ENCODE measurements around the gene RIPK3. TPM values are rescaled to one million over a fixed set of nuclear protein-coding genes. Genes with fewer than 3 reads are reported as not detected.

The RIPK3 gene
- total RNA-seq, 2 experiments from 2014 or later = 8.1 to 14.5 TPM

DNA sequence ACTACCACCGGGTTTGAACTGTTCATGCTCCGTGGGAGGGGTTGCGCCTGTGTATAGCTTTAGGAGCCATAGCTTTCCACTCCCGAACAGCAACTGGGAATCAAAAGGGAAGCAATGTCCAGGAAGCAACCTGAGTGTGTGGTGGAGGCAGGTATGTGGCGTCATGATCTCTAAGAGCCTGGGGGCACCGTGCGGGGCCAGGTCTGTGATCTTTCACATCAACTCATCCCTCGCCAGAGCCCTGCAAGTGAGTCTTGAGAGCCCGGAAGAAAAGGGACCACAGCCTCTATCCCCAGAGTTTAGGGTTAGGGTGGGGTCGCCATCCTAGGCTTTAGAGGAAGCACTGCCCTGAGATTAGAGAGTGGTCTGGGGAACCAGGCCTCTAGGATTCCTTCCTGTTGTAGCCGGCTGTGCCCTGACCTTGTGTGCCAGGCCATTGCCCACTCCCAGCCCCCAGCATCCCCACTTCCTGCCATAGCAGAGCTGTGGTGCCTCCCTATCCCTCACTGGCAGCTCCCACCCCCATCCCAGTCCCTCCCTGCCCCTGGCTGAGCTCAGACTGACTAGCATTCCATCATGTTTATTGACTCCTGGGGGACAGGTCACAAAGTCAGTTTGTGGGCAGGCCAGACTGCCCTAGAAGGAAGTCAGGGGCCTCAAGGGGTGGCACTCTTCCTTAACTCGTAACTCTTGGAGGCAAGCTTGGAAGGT, 4.2 kb downstream of the RIPK3 start:
- no peak overlapping the region for H3K4me3 ChIP-seq (ENCODE audit: low read depth, low read length, poor library complexity, severe bottlenecking)
- H2AFZ ChIP-seq (ENCODE audit: low read length) = no peak overlapping the region
- no peak overlapping the region for H3K27ac ChIP-seq (ENCODE audit: low read depth, low read length, poor library complexity, severe bottlenecking)
- BruUV-seq (replicated peaks) = no TSS peak
- intact Hi-C loops (cut with micrococcal nuclease; ENCODE audit: unreplicated experiment) = loop anchor here (10.0 kb wide), 1 partner anchor 339 kb away; no protein-coding TSS in a partner anchor
- no peaks in the 10 kb centered on the region for H3K36me3 ChIP-seq (ENCODE audit: insufficient read depth, low read length)
- no peaks in the 10 kb centered on the region for H3K9me3 ChIP-seq (ENCODE audit: low read length)
- no peaks in the 10 kb centered on the region for H3K9me2 ChIP-seq (ENCODE audit: insufficient read depth, low read length)
- no peaks in the 10 kb centered on the region for H3K79me2 ChIP-seq (ENCODE audit: insufficient read depth, low read depth, low read length)
- CTCF ChIA-PET (ENCODE audit: unreplicated experiment) = interaction anchor here (1.2 kb wide), 1 partner anchor 96 kb away, joined by 6 read pairs; no protein-coding TSS in a partner anchor
- TF ChIP-seq EZH2phosphoT487 (IDR thresholded peaks at IDR 0.05; ENCODE audit: borderline replicate concordance, low read depth, low read length) = no peak
- TF ChIP-seq, protein P1, sequence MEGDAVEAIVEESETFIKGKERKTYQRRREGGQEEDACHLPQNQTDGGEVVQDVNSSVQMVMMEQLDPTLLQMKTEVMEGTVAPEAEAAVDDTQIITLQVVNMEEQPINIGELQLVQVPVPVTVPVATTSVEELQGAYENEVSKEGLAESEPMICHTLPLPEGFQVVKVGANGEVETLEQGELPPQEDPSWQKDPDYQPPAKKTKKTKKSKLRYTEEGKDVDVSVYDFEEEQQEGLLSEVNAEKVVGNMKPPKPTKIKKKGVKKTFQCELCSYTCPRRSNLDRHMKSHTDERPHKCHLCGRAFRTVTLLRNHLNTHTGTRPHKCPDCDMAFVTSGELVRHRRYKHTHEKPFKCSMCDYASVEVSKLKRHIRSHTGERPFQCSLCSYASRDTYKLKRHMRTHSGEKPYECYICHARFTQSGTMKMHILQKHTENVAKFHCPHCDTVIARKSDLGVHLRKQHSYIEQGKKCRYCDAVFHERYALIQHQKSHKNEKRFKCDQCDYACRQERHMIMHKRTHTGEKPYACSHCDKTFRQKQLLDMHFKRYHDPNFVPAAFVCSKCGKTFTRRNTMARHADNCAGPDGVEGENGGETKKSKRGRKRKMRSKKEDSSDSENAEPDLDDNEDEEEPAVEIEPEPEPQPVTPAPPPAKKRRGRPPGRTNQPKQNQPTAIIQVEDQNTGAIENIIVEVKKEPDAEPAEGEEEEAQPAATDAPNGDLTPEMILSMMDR (conservative IDR thresholded peaks at IDR 0.05; ENCODE audit: low read length) = no peak
- H3K4me1 ChIP-seq (ENCODE audit: insufficient read depth, low read length, poor library complexity, severe bottlenecking) = peaks cover 37% of the 10 kb centered on the region
- DNase-seq (ENCODE audit: low spot score) = no peak
- POLR2A ChIA-PET = interaction anchor here (0.6 to 0.9 kb wide), 2 partner anchors 17 to 1772 kb away, joined by 3 read pairs; no protein-coding TSS in a partner anchor
- no peaks in the 10 kb centered on the region for H4K20me1 ChIP-seq (ENCODE audit: insufficient read depth, low read length)
- no peak overlapping the region for H3K4me2 ChIP-seq (ENCODE audit: low read length)

DNA sequence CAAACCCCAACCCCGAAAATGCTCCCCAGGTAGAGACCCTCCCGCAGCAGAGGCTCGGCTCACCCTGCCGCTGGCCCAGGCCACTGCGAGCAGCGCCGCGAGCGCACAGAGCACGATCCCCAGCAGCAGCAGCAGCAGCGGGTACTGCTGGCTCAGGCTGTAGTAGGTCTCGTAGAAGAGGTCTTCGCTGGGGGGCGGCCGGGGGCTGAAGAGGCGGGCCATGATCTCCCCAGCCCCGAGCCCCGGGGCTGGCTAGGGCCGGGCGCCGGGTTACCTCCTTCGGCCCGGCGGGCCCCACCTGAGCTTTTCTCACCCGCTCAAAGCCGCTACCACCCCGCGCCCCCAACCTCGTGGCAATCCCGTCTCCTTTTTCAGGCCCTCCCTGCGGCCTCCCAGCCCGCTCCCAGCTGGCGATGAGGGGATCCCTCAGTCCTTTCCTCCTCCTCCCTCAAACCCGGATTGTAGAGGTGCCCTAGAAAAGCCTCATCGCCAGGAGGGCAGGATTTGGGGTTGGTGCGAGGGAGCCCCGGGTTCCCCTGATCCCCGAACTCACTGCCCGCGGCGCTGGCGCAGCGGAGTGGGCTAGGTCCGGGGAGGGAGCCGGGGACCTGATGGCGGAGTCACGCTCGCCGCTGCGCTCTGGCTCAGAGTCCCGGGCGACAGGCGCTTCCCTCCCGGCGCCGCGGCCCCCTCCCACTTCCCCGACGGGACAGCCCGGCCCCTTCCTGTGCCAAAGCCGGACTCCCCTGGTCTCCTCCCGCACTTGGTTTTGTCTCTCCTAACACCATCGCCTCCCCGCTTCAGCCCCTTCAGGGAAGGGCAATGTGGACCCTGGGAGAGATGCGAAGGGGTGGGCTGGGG, 5.1 kb downstream of the RIPK3 start, which contains the start of gene ADCY4:
ADCY4 (minus strand) TSS at position 641 of the 861 bp plus-strand sequence; CDS start at position 222, 419 bp downstream.
- ChIA-PET CTCF (ENCODE audit: unreplicated experiment) (interaction anchor here (1.0 to 3.0 kb wide), 2 partner anchors 102 to 1034 kb away, joined by 3 to 16 read pairs; no protein-coding TSS in a partner anchor), POLR2A (no interaction called here)
- intact Hi-C loops (cut with micrococcal nuclease; ENCODE audit: unreplicated experiment) = loop anchor here (10.0 kb wide), 1 partner anchor 340 kb away; no protein-coding TSS in a partner anchor
- Histone ChIP-seq H3K9me2 (ENCODE audit: insufficient read depth, low read length) (no peaks in the 10 kb centered on the region), H3K4me3 (ENCODE audit: low read depth, low read length, poor library complexity, severe bottlenecking) (peak within 1 kb of the TSS; percentile 51), H3K79me2 (ENCODE audit: insufficient read depth, low read depth, low read length) (no peaks in the 10 kb centered on the region), H4K20me1 (ENCODE audit: insufficient read depth, low read length) (no peaks in the 10 kb centered on the region), H3K4me2 (ENCODE audit: low read length) (peak within 1 kb of the TSS; percentile 69), H3K36me3 (ENCODE audit: insufficient read depth, low read length) (no peaks in the 10 kb centered on the region), H3K4me1 (ENCODE audit: insufficient read depth, low read length, poor library complexity, severe bottlenecking) (peaks cover 30% of the 10 kb centered on the region), H3K9me3 (ENCODE audit: low read length) (no peaks in the 10 kb centered on the region), H2AFZ (ENCODE audit: low read length) (peak within 1 kb of the TSS; percentile 31; the same call in 1 of the 2 replicates), H3K27ac (ENCODE audit: low read depth, low read length, poor library complexity, severe bottlenecking) (no peak within 1 kb of the TSS)
- BruUV-seq (replicated peaks) = no TSS peak
- DNase-seq (ENCODE audit: low spot score) = no peak
- TF ChIP-seq EZH2phosphoT487 (IDR thresholded peaks at IDR 0.05; ENCODE audit: borderline replicate concordance, low read depth, low read length) = no peak; the same call in 1 of the 2 replicates
- TF ChIP-seq, protein P1 (conservative IDR thresholded peaks at IDR 0.05; ENCODE audit: low read length) = no peak
